Activated naive CD8-positive, alpha-beta T cell (primary cell): ENCODE data around the gene KAT2A.
A peak's percentile ranks its signal among the peaks of the same experiment; 100 is the strongest.

Experiments
- H3K27ac Mint-ChIP-seq: one replicate; pipeline ENCODE4 v1.8.0; 2021; ENCODE audit warnings: mixed read lengths
- H3K27me3 Mint-ChIP-seq: one replicate; pipeline ENCODE4 v1.8.0; 2021; ENCODE audit warnings: mixed read lengths
- H3K36me3 Mint-ChIP-seq: one replicate; pipeline ENCODE4 v1.8.0; 2021; ENCODE audit warnings: mixed read lengths
- H3K4me1 Mint-ChIP-seq: one replicate; pipeline ENCODE4 v1.8.0; 2021; ENCODE audit warnings: low read depth, mixed read lengths
- H3K4me3 Mint-ChIP-seq: one replicate; pipeline ENCODE4 v1.8.0; 2021; ENCODE audit warnings: mild to moderate bottlenecking, mixed read lengths
- H3K9me3 Mint-ChIP-seq: one replicate; pipeline ENCODE4 v1.8.0; 2021; ENCODE audit warnings: low read depth, mixed read lengths

The KAT2A gene

GRCh38 chr17:42075789-42076188 is 45.4 kb downstream of the KAT2A start:
- Mint-ChIP-seq H3K27ac (no peak overlapping the region), H3K36me3 (no peaks in the 10 kb centered on the region), H3K4me1 (peaks cover 7% of the 10 kb centered on the region), H3K9me3 (no peaks in the 10 kb centered on the region), H3K4me3 (no peak overlapping the region), H3K27me3 (peaks cover 2% of the 10 kb centered on the region)

GRCh38 chr17:42072323-42073187 is 48.6 kb downstream of the KAT2A start:
- H3K27me3 Mint-ChIP-seq = peaks cover 2% of the 10 kb centered on the region
- H3K9me3 Mint-ChIP-seq = no peaks in the 10 kb centered on the region
- no peaks in the 10 kb centered on the region for H3K36me3 Mint-ChIP-seq
- no peak overlapping the region for H3K27ac Mint-ChIP-seq
- peak overlapping the region; percentile 83 for H3K4me3 Mint-ChIP-seq
- peaks cover 7% of the 10 kb centered on the region for H3K4me1 Mint-ChIP-seq

DNA sequence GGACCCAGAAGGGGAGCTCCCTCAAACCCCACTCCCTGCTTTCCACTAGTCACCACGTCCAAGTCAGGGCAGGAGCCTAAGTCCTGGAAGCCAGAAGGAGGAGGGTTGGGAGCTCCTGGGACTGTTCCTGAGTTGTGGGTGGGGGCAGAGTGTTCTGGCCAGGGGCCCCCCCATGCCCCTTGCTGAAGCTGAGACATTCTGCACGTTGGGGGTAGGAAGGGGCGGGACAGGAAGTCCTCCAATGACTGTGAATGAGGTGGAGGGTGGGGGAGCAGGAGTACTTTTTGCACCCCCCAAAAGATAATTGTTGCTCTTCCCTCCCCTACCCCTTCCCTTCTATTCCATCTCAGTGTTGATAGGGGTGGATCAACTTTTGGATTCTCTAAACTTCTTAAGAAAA is 49.4 kb downstream of the KAT2A start:
- H3K4me3 Mint-ChIP-seq = peak overlapping the region; percentile 83
- H3K27ac Mint-ChIP-seq = peak overlapping the region; percentile 54
- no peaks in the 10 kb centered on the region for H3K9me3 Mint-ChIP-seq
- H3K27me3 Mint-ChIP-seq = peaks cover 2% of the 10 kb centered on the region
- no peaks in the 10 kb centered on the region for H3K36me3 Mint-ChIP-seq
- H3K4me1 Mint-ChIP-seq = peaks cover 7% of the 10 kb centered on the region

DNA sequence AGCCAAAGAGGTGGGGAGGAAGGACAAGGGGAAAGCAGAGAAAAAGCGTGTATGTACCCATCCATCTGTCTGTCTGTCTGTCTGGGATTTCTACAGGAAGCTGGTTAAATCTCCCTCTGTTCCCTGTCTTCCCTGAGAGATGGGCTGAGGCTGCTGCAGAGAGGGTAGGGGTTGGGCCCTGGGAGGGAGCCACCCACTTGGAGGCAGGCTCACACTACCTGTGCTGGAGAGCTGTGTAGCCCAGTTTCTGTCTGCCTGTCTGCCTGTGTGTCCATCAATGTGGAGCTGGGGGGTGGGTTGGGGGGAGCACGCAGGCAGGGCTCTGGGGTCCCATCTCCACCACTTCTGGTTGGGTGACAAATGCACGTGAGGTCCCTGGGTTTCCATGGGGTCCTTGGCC is 52.2 kb downstream of the KAT2A start:
- Mint-ChIP-seq H3K36me3 (no peaks in the 10 kb centered on the region), H3K27me3 (peaks cover under 1% of the 10 kb centered on the region), H3K4me3 (no peak overlapping the region), H3K4me1 (peaks cover 22% of the 10 kb centered on the region), H3K9me3 (no peaks in the 10 kb centered on the region), H3K27ac (no peak overlapping the region)

- Mint-ChIP-seq H3K36me3 (no peaks in the 10 kb centered on the region), H3K4me1 (peaks cover 32% of the 10 kb centered on the region), H3K27me3 (no peaks in the 10 kb centered on the region), H3K27ac (no peak overlapping the region), H3K4me3 (no peak overlapping the region), H3K9me3 (no peaks in the 10 kb centered on the region)
Observed at GRCh38 chr17:42067371-42068091, 53.6 kb downstream of the KAT2A start.

GRCh38 chr17:42065201-42065600 is 56.0 kb downstream of the KAT2A start:
- peaks cover 27% of the 10 kb centered on the region for H3K4me1 Mint-ChIP-seq
- no peaks in the 10 kb centered on the region for H3K27me3 Mint-ChIP-seq
- no peaks in the 10 kb centered on the region for H3K36me3 Mint-ChIP-seq
- peak overlapping the region; percentile 70 for H3K27ac Mint-ChIP-seq
- H3K4me3 Mint-ChIP-seq = no peak overlapping the region
- H3K9me3 Mint-ChIP-seq = no peaks in the 10 kb centered on the region
